NCI-H1105 (cell line): ENCODE data around the gene ATP10B.

Source experiments
- DNase-seq: peaks from one replicate; lab custom pipeline; 2025; lab: John Stamatoyannopoulos, UW

ATP10B gene

DNA sequence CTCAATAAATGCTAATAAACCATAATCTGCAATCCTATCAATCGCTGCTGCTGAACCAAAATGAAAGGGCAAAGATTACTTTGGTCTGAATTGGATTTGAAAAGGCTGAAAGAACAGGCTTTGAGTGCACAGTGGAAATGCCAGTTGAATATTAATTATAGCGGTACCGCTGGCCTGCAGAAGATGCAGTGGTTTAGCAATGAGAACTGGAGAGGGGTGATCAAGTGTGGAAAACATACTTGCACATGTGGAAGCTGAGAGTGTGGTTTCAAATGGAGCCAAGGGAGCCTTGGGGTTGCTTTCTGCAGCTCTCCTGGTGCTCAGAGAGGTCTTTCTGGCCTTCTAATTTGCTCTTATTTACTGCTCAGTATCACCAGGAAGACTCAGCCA, 296.4 kb downstream of the ATP10B start:
- DNase-seq = no peak

- DNase-seq = no peak
These were observed 301.9 kb downstream of the ATP10B start for GRCh38 chr5:160550075-160550474.

- no peak for DNase-seq
These were observed 302.9 kb downstream of the ATP10B start for GRCh38 chr5:160548949-160549645.

DNA sequence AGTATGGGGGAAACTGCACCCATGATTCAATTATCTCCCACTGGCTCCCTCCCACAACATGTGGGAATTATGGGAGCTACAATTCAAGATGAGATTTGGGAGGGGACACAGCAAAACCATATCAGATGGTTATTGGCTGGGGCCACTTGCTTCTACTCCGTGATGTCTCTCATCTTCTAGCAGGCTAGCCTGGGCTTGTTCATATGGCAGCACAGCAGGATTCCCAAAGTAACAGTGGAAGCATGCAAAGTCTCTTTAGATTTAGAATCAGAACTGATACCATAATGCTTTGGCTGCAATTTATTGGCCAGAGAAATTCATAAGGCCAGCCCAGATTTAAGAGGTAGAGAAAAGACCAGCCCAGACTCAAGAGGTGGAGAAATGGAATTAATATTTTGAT, 304.1 kb downstream of the ATP10B start:
- DNase-seq = no peak

GRCh38 chr5:160547061-160547460, 304.9 kb downstream of the ATP10B start:
- DNase-seq = no peak

- DNase-seq = no peak
These were observed 306.2 kb downstream of the ATP10B start for GRCh38 chr5:160545832-160546231.

DNA sequence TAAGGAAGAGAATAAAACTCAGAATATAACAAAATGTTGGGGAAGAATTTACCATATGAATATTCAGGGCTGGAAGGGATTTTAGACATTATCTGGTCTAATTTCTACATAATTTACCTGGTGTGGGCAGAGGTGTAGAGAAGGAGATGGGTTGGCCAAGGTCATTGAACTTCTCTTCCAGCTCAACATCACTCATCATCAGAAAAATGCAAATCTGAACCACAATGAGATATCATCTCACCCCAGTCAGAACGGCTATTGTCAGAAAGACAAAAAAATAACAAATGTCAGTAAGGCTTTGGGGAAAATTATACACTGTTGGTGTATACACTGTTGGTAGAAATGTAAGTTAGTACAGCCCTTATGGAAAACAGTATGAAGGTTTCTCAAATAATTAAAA, 308.6 kb downstream of the ATP10B start:
- DNase-seq = no peak

- no peak for DNase-seq
These were observed 309.2 kb downstream of the ATP10B start for GRCh38 chr5:160542840-160543239.

DNA sequence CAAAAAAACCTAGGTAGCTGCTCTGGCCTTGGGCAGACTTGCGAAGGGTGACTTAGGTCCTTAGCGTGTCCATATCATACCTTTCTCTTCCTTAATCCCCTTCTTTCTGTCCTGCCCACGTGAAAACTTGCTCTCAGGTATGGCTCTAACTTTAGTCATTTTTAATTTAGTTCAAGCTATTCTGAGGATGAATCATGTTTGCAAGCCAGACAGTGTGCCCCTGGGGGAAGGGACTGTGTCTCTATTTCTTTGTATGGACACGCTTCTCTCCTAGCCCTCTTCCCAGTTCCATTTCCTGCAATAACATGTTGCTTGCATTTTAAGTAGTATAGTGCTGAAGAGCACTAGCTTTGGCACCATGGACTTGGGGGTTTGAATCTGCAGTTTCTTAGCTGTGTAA, 309.7 kb downstream of the ATP10B start:
- no peak for DNase-seq

DNA sequence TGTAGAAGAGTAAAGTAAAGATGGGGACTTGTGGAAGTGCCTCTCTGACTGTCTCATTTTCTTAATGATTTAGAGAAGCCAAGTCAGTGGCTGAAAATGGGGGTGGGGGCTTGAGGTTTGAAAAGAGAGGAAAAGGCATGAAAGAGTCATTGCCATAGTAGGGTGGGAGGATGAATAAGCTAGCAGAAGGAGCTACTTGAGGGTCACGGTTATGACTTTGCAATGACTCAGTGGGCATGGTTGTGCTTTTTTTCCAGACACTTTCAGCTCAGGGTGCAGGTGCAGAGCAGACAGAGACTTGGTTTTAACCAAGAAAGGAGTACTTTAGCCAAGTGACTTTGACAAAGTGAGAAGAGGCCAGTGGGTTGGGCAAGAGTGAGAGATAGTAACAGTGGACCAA, 312.6 kb downstream of the ATP10B start:
- DNase-seq = no peak

- no peak for DNase-seq
These were observed 314.1 kb downstream of the ATP10B start for GRCh38 chr5:160537940-160538339.

GRCh38 chr5:160537116-160537515, 314.9 kb downstream of the ATP10B start:
- no peak for DNase-seq

GRCh38 chr5:160534914-160535313, 317.1 kb downstream of the ATP10B start:
- no peak for DNase-seq

DNA sequence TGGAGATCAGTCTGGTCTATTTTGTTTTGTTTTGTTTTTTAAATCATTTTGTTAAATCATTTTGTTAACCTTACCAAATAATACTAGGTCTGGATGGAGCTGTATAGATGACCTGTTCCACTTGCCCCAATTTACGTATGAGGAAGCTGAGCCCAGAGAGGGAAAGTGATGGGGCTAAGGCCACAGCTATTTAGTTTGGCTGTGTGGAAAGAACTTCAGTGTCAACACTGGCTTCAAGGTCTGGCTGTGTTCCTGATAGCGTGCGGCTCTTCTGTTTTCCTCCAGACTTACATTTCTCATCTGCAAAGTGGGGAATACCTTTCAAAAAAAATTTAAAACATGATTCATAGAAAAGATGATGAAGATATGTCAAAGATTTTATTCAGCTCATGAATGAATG, 317.9 kb downstream of the ATP10B start:
- no peak for DNase-seq

GRCh38 chr5:160525471-160526261, 326.3 kb downstream of the ATP10B start:
- DNase-seq = no peak

DNA sequence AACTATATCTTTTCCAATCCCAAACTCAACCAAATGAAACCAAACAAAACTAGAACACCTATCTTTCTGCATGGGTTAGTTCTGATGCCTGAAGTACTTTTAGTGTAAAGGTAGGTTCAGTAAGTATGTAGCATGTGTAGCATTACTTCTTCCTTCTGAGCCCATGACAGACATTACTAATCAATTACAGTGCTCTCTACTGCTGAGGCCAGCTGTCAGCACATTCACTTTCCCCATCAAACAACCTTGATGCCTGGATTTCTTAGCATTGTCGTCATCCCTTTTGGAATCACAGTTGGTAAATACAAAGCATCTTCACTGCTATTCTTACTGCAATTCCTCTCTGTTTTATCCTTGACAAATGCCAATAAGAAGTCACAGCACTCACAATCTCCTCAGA, 327.2 kb downstream of the ATP10B start:
- no peak for DNase-seq

DNA sequence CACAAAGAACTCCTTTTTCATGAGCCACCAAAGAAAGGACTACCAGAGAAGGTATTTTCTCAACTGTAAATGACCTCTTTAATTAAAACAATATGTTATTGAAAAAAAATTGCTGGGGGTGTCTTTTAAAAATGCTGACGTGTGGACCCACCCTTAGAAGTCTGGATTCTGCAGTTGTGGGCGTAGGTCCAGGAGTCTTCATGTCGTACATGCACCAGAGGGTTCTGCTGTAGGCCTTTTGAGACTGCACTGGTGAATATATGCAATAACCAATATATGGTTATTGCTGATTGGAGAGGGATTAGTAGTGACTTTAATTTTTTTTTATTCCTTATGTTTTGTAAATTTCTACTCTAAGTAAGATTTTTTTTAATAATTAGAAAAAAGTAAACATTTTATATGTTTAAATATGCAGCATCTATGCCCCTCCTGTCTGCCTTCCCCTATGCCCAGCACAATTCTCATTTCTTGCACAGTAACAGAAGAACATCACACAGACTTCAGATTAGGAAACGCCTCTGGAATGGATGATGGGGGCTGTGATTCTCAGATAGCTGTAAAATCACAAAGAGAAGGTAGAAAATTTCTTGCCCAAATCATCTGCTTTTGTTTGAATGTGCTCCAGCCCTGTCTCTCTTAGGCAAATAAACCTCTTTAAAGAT, 328.4 kb downstream of the ATP10B start:
- no peak for DNase-seq

DNA sequence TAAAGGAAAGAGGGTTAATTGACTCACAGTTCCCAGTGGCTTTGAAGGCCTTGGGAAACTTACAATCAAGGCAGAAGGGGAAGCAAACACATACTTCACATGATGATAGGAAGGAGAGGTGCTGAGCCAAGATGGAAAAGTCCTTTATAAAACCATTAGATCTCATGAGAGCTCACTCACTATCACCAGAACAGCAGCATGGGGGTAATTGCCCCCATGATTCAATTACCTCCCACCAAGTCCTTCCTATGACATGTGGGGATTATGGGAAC, 330.7 kb downstream of the ATP10B start:
- DNase-seq = no peak

- DNase-seq = no peak
These were observed 331.2 kb downstream of the ATP10B start for GRCh38 chr5:160520609-160521391.

GRCh38 chr5:160516696-160517530, 335.1 kb downstream of the ATP10B start:
- DNase-seq = no peak

- no peak for DNase-seq
These were observed 337.1 kb downstream of the ATP10B start for GRCh38 chr5:160514866-160515265.

DNA sequence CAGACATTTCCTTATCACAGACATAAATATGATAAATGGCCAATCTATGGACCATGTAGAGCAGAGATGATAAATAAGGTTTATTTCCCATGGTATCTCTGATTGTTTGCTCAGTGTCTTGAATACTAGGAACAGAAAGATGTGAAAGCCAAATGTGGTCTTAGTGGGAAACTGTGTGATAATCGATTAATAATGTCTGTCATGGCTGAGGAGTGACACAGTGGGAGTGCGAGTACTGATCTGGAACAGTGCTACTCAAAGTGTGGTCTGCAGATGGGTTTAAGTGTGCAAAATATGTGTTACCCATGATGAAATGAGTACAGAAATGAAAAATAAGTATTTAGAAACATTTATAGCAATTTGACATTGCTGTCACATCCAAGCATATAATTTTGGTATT, 337.8 kb downstream of the ATP10B start:
- no peak for DNase-seq
